Chondrocyte (in vitro differentiated cells): ENCODE results near the gene GRM6. TPM values are rescaled to one million over a fixed set of nuclear protein-coding genes. Genes with fewer than 3 reads are reported as not detected.

Experiments
- DNase-seq: peaks from one replicate; pipeline ENCODE4 v3.0.0; 2021; ENCODE audit warnings: mixed read lengths, low spot score
- H3K27ac Mint-ChIP-seq: one replicate; pipeline ENCODE4 v1.8.0; 2021; ENCODE audit warnings: mild to moderate bottlenecking, moderate library complexity, mixed read lengths; ENCODE audit not compliant: unreplicated experiment
- H3K27me3 Mint-ChIP-seq: 2 replicates; pipeline ENCODE4 v1.8.0; 2021; ENCODE audit warnings: low read depth, mixed read lengths
- H3K36me3 Mint-ChIP-seq: 2 replicates; pipeline ENCODE4 v1.8.0; 2021; ENCODE audit warnings: low read depth, mixed read lengths
- H3K4me1 Mint-ChIP-seq: 2 replicates; pipeline ENCODE4 v1.8.0; 2021; ENCODE audit warnings: low read depth, mild to moderate bottlenecking, mixed read lengths
- H3K4me3 Mint-ChIP-seq: one replicate; pipeline ENCODE4 v1.8.0; 2021; ENCODE audit warnings: mild to moderate bottlenecking, moderate library complexity, mixed read lengths; ENCODE audit not compliant: unreplicated experiment
- H3K9me3 Mint-ChIP-seq: 2 replicates; pipeline ENCODE4 v1.8.0; 2021; ENCODE audit warnings: low read depth, mixed read lengths
- total RNA-seq: library from RNA; stranded (reverse); gene quantifications from 3 replicates; pipeline ENCODE4 v1.2.1, GENCODE V29; 2021
- TF ChIP-seq, protein P1 (sequence below): fragments of 200-600 bp; sonication (generic); IDR thresholded peaks from 2 replicates; pipeline ENCODE4 v1.5.0; 2021; ENCODE audit warnings: antibody characterized with exemption, mild to moderate bottlenecking, moderate library complexity

Gene GRM6
- total RNA-seq, 1 donor from 2014 or later, result not detected

DNA sequence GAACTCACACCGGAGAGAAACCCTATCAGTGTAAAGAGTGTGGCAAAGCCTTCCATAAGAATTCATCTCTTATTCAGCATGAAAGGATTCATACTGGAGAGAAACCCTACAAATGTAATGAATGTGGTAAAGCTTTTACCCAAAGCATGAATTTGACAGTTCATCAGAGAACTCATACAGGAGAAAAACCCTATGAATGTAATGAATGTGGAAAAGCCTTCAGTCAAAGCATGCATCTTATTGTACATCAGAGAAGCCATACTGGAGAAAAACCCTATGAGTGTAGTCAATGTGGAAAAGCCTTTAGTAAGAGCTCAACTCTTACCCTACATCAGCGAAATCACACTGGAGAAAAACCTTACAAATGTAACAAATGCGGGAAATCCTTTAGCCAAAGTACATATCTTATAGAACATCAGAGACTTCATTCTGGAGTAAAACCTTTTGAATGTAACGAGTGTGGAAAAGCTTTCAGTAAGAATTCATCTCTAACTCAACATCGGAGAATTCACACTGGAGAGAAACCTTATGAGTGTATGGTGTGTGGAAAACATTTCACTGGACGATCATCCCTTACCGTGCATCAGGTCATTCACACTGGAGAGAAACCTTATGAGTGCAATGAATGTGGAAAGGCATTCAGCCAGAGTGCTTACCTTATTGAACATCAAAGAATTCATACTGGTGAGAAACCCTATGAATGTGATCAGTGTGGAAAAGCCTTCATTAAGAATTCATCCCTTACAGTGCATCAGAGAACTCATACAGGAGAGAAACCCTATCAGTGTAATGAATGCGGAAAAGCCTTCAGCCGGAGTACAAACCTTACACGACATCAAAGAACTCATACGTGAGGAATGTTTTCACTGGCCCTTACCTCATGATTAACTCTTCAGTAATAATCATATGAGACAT is 63.0 kb downstream of the GRM6 start:
- no peak overlapping the region for H3K4me3 Mint-ChIP-seq
- no peaks in the 10 kb centered on the region for H3K4me1 Mint-ChIP-seq
- H3K9me3 Mint-ChIP-seq, result peaks cover 84% of the 10 kb centered on the region
- no peak for DNase-seq
- peaks cover 77% of the 10 kb centered on the region for H3K36me3 Mint-ChIP-seq
- no peak overlapping the region for H3K27ac Mint-ChIP-seq
- no peaks in the 10 kb centered on the region for H3K27me3 Mint-ChIP-seq
- TF ChIP-seq, protein P1, sequence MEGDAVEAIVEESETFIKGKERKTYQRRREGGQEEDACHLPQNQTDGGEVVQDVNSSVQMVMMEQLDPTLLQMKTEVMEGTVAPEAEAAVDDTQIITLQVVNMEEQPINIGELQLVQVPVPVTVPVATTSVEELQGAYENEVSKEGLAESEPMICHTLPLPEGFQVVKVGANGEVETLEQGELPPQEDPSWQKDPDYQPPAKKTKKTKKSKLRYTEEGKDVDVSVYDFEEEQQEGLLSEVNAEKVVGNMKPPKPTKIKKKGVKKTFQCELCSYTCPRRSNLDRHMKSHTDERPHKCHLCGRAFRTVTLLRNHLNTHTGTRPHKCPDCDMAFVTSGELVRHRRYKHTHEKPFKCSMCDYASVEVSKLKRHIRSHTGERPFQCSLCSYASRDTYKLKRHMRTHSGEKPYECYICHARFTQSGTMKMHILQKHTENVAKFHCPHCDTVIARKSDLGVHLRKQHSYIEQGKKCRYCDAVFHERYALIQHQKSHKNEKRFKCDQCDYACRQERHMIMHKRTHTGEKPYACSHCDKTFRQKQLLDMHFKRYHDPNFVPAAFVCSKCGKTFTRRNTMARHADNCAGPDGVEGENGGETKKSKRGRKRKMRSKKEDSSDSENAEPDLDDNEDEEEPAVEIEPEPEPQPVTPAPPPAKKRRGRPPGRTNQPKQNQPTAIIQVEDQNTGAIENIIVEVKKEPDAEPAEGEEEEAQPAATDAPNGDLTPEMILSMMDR, result no peak

Other genes starting within 250 kb of the GRM6 start
- gene ZNF354B, start 135.4 kb downstream of the GRM6 start, total RNA-seq, result 12.8 to 13.9 TPM (median 13.4 TPM) in 3 replicates
- gene ZFP2, start 99.4 kb downstream of the GRM6 start, total RNA-seq, result 1.6 to 2.1 TPM (median 1.7 TPM) in 3 replicates
- 0.32 to 2.3 TPM (median 0.49 TPM) in 3 replicates for gene ZNF454, start 54.1 kb downstream of the GRM6 start, total RNA-seq
- 2.9 to 4.2 TPM (median 4.1 TPM) in 3 replicates for gene ZNF879, start 28.5 kb upstream of the GRM6 start, total RNA-seq
- 3.5 to 4.5 TPM (median 3.8 TPM) in 3 replicates for gene ZNF354C, start 65.1 kb upstream of the GRM6 start, total RNA-seq